HG03558 (cell line): ENCODE data around the gene FAM83B.
"Not testable (repeated sequence)": the region's sequence is repeated elsewhere in the genome, so short reads cannot be mapped to it uniquely, and the experiment has no call there.

ENCODE experiments used
- ATAC-seq: cut with Tn5 transposase; IDR thresholded peaks from one replicate; pipeline ENCODE4 v1.9.1; 2021; ENCODE audit warnings: moderate number of reproducible peaks; ENCODE audit not compliant: unreplicated experiment; ENCODE audit errors: extremely low read depth

FAM83B gene

DNA sequence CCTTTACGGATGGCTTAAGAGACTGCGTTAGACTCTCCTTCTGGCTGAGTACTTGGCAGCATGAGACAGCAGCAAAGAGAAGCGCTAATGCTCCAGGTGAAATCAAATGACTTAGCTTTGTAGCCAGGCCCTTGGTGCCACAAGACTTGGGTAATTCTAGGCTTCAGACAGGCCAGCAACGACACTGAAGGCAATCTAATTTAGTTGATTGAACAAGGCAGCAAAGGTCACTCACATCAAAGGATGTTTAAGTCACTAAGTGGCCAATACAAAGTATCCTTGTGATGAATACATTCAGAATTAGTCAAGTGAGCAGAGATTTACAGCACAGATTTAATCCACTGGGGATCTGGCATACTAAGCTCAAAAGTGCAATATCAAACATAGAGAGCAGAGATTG is 113.2 kb downstream of the FAM83B start:
- no peak for ATAC-seq

DNA sequence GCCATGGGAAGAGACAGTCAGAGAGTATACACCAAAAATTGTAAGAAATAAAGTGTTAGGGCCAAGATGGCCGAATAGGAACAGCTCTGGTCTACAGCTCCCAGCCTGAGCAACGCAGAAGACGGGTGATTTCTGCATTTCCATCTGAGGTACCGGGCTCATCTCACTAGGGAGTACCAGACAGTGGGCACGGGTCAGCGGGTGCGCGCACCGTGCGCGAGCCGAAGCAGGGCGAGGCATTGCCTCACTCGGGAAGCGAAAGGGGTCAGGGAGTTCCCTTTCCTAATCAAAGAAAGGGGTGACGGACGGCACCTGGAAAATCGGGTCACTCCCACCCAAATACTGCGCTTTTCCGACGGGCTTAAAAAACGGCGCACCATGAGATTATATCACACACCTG is 114.8 kb downstream of the FAM83B start:
- ATAC-seq, result not testable (repeated sequence)

DNA sequence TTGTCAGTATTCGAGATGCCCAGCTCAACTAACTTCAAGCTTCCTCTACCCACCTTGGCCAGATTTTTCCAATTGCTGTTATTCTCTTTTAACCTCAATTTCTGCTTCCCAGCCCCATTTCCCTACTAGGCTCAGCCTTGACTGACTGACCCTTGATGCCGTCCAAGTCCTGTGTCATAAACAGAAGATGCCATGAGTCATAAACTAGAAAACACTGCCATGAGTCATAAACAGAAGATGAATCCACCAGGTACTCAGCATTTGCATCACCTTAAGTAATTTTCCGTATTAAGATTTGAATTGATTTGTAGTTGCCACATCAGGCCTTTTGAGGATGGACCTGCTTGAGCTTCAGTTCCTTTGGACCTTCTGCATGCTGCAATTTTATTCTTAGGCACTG is 123.8 kb downstream of the FAM83B start:
- no peak for ATAC-seq

DNA sequence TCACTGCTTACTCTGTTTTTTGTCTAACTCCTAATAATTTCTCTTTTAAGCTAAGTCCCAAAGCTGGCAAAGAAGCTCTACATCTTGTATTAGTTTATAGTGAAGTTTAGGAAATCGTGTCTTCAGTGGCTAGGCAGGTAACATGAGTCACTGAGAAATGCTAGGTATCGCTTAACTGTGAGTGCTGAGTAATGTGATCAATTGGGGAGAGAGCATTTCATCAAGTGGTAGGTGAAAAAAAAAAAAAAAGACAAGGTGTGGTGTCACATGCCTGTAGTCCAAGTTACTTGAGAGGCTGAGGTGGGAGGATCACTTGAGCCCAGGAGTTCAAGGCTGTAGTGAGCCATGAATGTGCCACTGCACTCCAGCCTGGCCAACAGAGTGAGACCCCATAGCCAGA is 125.3 kb downstream of the FAM83B start:
- no peak for ATAC-seq

DNA sequence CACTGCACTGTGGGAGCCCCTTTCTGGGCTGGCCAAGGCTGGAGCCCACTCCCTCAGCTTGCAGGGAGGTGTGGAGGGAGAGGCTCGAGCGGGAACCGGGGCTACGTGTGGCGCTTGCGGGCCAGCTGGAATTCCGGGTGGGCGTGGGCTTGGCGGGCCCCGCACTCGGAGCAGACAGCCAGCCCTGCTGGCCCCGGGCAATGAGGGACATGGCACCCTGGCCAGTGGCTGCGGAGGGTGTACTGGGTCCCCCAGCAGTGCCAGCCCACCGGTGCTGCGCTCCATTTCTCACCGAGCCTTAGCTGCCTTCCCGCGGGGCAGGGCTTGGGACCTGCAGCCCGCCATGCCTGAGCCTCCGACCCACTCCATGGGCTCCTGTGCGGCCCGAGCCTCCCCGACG is 132.6 kb downstream of the FAM83B start:
- ATAC-seq, result not testable (repeated sequence)

- ATAC-seq, result no peak
These were observed 134.1 kb downstream of the FAM83B start for GRCh38 chr6:54980511-54981275.

- ATAC-seq, result no peak
These were observed 134.7 kb downstream of the FAM83B start for GRCh38 chr6:54981276-54981609.

DNA sequence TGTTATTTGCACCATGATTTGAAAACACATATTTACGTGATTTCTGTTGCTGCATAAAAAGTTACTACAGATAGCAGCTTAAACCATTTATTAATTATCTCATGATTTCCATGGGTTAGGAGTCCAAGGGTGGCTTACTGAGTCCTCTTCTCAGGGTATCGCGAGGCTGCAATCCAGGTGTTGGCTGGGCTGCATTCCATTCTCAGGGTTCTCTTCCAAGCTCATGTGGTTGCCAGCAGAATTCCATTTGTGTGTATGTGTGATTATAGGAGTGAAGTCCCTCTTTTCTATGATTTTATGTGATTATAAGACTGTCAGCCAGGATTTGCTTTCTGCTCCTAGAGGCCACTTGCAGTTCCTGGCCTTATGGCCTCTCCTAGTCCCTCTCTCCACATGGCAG is 135.1 kb downstream of the FAM83B start:
- no peak for ATAC-seq

DNA sequence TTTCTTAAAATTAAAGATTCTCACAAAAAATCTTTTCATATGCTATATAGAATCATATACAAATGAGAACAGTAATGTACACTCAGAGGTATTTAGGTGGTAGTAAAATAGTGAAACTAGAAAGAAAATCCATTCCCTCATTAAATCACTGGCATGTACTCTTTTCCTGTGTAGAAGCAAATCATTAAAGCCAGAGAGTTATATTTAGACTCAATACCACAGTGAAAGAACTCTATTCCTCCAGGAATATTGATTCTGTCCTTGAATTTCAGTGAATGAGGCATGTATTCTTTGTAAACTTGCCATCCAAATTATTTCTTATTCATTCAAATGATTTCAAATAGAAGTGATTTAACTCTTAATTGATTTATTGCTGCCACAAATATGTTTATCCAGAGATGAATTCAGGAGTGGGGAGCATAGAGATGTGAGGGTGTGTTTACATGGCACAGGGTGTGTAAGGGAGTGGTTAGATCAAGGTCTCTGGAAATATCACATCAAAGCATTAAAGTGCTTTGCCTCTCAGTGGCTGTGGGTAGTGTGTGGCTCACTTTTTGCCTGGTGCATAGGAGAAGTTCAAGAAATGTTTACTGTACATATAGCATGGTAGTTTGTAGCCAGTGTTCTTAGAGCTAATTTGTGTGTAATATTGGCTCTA is 141.2 kb downstream of the FAM83B start:
- ATAC-seq, result no peak

- no peak for ATAC-seq
These were observed 142.0 kb downstream of the FAM83B start for GRCh38 chr6:54988576-54988975.

DNA sequence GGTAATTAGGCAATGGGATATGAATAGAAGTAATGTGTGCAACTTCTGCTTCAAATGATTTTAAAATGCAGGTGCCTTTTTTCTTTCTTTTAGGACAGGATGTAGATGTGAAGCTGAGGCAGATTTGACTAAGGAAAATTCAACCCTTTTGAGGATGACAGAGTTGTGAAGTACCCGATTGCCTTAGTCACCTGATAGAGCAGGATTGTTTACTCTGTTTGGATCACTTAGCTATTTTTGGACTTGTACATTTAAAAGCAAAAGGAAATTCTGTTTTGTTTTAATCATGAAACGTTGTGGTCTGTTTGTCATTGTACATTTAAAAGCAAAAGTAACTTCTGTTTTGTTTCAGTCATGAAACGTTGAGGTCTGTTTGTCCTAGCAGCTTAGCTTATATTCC is 143.4 kb downstream of the FAM83B start:
- no peak for ATAC-seq
